ENCODE measurements around the gene NAV2.

The NAV2 gene

GRCh38 chr11:20138707-20139106, 426.1 kb downstream of the NAV2 start:
- DNase-seq (ENCODE audit: low read depth, low spot score), result no peak

- no peak for DNase-seq (ENCODE audit: low read depth, low spot score)
Observed at GRCh38 chr11:20154381-20154780, 441.7 kb downstream of the NAV2 start.

- DNase-seq (ENCODE audit: low read depth, low spot score), result no peak
Observed at GRCh38 chr11:20155683-20156279, 443.1 kb downstream of the NAV2 start.

GRCh38 chr11:20156280-20156875, 443.7 kb downstream of the NAV2 start:
- DNase-seq (ENCODE audit: low read depth, low spot score), result no peak

GRCh38 chr11:20156876-20157613, 444.4 kb downstream of the NAV2 start:
- DNase-seq (ENCODE audit: low read depth, low spot score), result no peak

DNA sequence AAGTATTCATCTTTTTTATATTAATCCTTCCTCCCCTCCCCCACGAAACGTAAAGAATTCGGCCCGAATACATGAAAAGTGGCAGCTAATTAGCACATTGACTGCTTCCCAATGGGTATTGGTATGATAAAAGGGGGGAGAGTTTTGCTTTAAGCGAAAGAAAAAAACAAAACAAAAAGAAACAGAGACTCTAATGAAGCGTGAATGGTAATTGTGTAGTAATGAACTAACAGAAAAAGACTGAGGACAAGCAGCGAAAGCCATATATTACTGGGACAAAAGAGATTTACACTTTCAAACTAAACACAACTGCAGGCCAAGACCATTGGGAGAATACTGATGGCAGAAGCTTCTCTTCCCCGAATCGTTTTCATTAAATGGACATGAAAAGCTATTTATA, 445.1 kb downstream of the NAV2 start:
- no peak for DNase-seq (ENCODE audit: low read depth, low spot score)

DNA sequence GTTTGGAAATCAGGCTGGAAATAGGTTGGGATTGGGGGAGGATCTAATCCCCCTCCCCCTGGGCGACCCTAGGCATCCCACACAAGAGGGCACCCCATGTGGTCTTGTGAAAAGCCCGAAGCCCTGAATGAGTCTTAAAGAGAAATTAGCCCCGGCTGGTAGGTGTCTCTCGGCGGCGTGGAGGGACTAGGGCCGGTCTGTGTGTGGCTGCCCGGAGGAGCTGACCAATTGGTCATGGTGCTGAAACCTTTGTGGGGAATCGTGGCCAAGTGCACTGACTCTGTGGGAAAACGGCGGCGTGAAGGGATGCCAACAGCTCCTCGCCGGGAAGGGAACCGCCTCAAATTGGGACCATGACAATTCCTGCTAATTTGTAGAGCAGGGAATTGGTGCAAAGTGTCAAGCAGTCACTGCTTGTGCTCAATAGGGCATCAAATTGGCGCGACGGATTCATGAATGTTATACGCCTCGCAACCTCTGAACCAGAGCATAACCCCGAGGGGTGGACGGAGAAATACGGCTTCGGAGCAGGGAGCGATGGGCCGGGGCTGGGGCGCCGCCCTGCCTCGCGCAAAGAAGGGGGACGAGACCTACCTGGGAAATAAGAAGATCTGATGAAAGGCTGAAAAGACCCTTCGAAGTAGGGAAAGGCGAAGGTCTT, 446.1 kb downstream of the NAV2 start:
- peak; percentile 41 for DNase-seq (ENCODE audit: low read depth, low spot score)

- DNase-seq (ENCODE audit: low read depth, low spot score), result no peak
Observed at GRCh38 chr11:20159466-20160381, 447.1 kb downstream of the NAV2 start.

DNA sequence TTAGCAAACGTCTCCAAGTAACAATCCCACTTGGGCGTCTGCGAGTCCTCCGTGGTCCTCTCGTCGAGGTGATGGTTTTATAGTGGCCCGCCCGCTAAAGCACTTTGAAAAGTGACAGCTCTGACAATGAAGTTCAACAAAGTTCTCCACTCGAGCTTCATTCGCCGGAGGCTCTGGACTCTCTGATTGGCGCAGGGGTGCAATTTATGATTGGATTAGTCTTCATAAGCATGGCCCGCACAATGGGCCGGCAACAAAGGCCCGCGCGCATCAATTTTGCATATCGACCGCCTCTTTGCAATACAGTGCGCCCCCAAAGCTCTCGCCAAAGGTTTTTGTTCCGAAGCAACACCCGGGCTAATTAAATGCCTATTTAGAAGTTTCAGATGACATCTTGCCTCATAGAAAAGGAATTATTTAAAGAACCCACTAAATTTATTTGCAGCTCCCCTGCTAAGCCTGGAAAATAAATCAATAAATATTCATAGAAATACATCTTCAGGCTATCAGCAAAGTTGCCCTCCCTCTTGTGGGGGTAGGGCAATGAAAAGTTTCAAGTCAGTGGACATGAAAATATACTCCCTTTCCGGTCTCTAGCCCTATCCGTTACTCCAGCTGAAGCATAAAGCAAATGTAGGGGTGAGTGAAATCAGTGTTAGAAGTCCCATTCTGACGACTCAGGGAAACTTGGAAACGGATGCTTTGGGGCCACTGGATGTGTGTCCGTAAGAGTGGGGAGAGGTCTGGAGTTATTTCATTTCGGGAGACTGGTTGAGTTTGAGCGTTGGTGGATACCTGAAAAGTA, 448.0 kb downstream of the NAV2 start, which contains the start of gene DBX1:
Gene DBX1 (minus strand): TSS at position 51 of the 805 bp plus-strand sequence. CDS start 151 bp downstream, outside the sequence.
- no peak for DNase-seq (ENCODE audit: low read depth, low spot score)

- DNase-seq (ENCODE audit: low read depth, low spot score), result no peak
Observed at GRCh38 chr11:20161230-20161918, 448.7 kb downstream of the NAV2 start.

DNA sequence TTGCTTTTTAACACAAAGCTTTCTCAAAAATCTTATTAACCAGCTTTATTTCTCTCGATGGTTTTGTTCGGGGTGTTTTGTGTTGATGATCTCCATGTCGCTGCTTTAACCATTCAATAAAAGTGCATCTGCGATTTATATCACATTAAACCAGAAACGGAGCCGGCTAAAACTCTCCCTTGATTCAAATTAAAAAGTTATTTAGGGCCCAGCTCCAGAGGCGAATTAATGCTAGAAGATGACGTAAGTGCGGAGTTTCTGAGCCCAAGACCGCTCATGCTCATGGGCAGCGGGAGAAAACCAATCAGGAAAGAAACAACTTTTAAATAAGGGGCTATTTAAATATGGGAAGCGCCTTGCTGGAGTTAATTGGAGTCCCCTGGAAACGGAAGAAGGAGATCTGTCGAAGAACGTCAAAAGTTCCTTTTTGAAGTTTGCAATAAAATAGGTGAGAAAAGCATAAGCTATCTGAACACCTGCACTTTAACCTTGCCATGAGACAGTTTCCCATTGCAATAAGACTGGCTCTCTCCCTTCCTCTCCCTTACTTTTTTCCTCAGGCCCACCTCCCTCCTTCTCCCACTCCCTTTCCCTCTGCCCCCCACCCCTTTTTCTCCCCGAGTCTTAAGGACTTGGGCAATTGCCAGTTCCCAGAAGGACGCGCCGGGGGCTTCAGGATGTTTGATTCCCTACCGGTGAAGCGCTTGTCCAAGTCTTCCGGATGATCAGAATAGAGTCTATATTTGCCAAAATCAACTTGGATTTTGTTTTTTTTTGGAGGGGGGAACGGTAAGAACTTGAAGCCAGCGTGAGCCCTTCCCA, 449.5 kb downstream of the NAV2 start:
- DNase-seq (ENCODE audit: low read depth, low spot score), result no peak

- DNase-seq (ENCODE audit: low read depth, low spot score), result no peak
Observed at GRCh38 chr11:20162824-20163782, 450.5 kb downstream of the NAV2 start.

GRCh38 chr11:20163783-20164481, 451.3 kb downstream of the NAV2 start:
- no peak for DNase-seq (ENCODE audit: low read depth, low spot score)

All from smooth muscle cell of the brain vasculature (primary cell).